ENCODE results near the gene OPRL1. TPM values are rescaled to one million over a fixed set of nuclear protein-coding genes. Genes with fewer than 3 reads are reported as not detected.

OPRL1 gene
- polyA plus RNA-seq, 4 donors: 0.30 to 0.61 TPM; not detected in 2

- no peak for DNase-seq
- Histone ChIP-seq H3K36me3 (ENCODE audit: control insufficient read depth in 3 of 3, insufficient read depth in 2 of 3, low read depth in 1 of 3, low read length in 3 of 3) (peaks cover 0 to 10% (median 0%) of the 10 kb centered on the region in 3 donors), H3K4me1 (ENCODE audit: control insufficient read depth in 3 of 3, insufficient read depth in 2 of 3, low read depth in 1 of 3, low read length in 2 of 3) (peaks cover 0 to 17% (median 3%) of the 10 kb centered on the region in 3 donors), H3K27me3 (ENCODE audit: control insufficient read depth in 3 of 3, insufficient read depth in 3 of 3, low read length in 3 of 3) (peaks cover 5 to 85% (median 23%) of the 10 kb centered on the region in 3 donors), H3K4me3 (ENCODE audit: low read depth in 1 of 3, low read length in 3 of 3) (no peak overlapping the region), H3K27ac (ENCODE audit: low read depth in 1 of 3, low read length in 2 of 3) (peak overlapping the region in 1 of 3 donors; percentile 8), H3K9me3 (ENCODE audit: control insufficient read depth in 2 of 2, insufficient read depth in 1 of 2, low read depth in 1 of 2, low read length in 1 of 2) (no peaks in the 10 kb centered on the region)
- FAIRE-seq: no peak
- WGBS, 3 donors: 55 to 68% (median 58%) methylated on average over 12 of the region's 12 CpGs
Observed at GRCh38 chr20:64040231-64041039, 39.4 kb upstream of the OPRL1 start.

- WGBS, 3 donors: 38 to 48% (median 38%) methylated on average over 14 to 15 of the region's 15 CpGs
- H3K9me3 ChIP-seq (ENCODE audit: control insufficient read depth in 2 of 2, insufficient read depth in 1 of 2, low read depth in 1 of 2, low read length in 1 of 2): no peaks in the 10 kb centered on the region
- FAIRE-seq (no peak), DNase-seq (no peak)
- H3K4me3 ChIP-seq (ENCODE audit: low read depth in 1 of 3, low read length in 3 of 3): no peak overlapping the region
- peaks cover 0 to 17% (median 3%) of the 10 kb centered on the region in 3 donors for H3K4me1 ChIP-seq (ENCODE audit: control insufficient read depth in 3 of 3, insufficient read depth in 2 of 3, low read depth in 1 of 3, low read length in 2 of 3)
- H3K27ac ChIP-seq (ENCODE audit: low read depth in 1 of 3, low read length in 2 of 3): peak overlapping the region in 1 of 3 donors; percentile 8
- H3K36me3 ChIP-seq (ENCODE audit: control insufficient read depth in 3 of 3, insufficient read depth in 2 of 3, low read depth in 1 of 3, low read length in 3 of 3): peaks cover 0 to 2% (median 0%) of the 10 kb centered on the region in 3 donors
- H3K27me3 ChIP-seq (ENCODE audit: control insufficient read depth in 3 of 3, insufficient read depth in 3 of 3, low read length in 3 of 3): peaks cover 2 to 86% (median 26%) of the 10 kb centered on the region in 3 donors
Observed at GRCh38 chr20:64041040-64041780, 38.7 kb upstream of the OPRL1 start.

- peaks cover under 1 to 86% (median 24%) of the 10 kb centered on the region in 3 donors for H3K27me3 ChIP-seq (ENCODE audit: control insufficient read depth in 3 of 3, insufficient read depth in 3 of 3, low read length in 3 of 3)
- H3K4me1 ChIP-seq (ENCODE audit: control insufficient read depth in 3 of 3, insufficient read depth in 2 of 3, low read depth in 1 of 3, low read length in 2 of 3): peaks cover 0 to 12% (median 3%) of the 10 kb centered on the region in 3 donors
- no peak overlapping the region for H3K4me3 ChIP-seq (ENCODE audit: low read depth in 1 of 3, low read length in 3 of 3)
- FAIRE-seq (no peak), DNase-seq (no peak)
- peak overlapping the region in 1 of 3 donors; percentile 62 for H3K27ac ChIP-seq (ENCODE audit: low read depth in 1 of 3, low read length in 2 of 3)
- 16 to 27% (median 25%) methylated on average over 11 of the region's 11 CpGs for WGBS, 3 donors
- H3K9me3 ChIP-seq (ENCODE audit: control insufficient read depth in 2 of 2, insufficient read depth in 1 of 2, low read depth in 1 of 2, low read length in 1 of 2): no peaks in the 10 kb centered on the region
- no peaks in the 10 kb centered on the region for H3K36me3 ChIP-seq (ENCODE audit: control insufficient read depth in 3 of 3, insufficient read depth in 2 of 3, low read depth in 1 of 3, low read length in 3 of 3)
Observed at GRCh38 chr20:64041781-64042053, 38.2 kb upstream of the OPRL1 start.

- Histone ChIP-seq H3K9me3 (ENCODE audit: control insufficient read depth in 2 of 2, insufficient read depth in 1 of 2, low read depth in 1 of 2, low read length in 1 of 2) (no peaks in the 10 kb centered on the region), H3K4me1 (ENCODE audit: control insufficient read depth in 3 of 3, insufficient read depth in 2 of 3, low read depth in 1 of 3, low read length in 2 of 3) (peaks cover 0 to 9% (median 3%) of the 10 kb centered on the region in 3 donors), H3K36me3 (ENCODE audit: control insufficient read depth in 3 of 3, insufficient read depth in 2 of 3, low read depth in 1 of 3, low read length in 3 of 3) (no peaks in the 10 kb centered on the region), H3K4me3 (ENCODE audit: low read depth in 1 of 3, low read length in 3 of 3) (peak overlapping the region; percentile 3 to 24 (median 17)), H3K27me3 (ENCODE audit: control insufficient read depth in 3 of 3, insufficient read depth in 3 of 3, low read length in 3 of 3) (peaks cover 6 to 86% (median 26%) of the 10 kb centered on the region in 3 donors), H3K27ac (ENCODE audit: low read depth in 1 of 3, low read length in 2 of 3) (peak overlapping the region in 1 of 3 donors; percentile 62)
- WGBS, 3 donors: 2 to 3% (median 3%) methylated on average over 40 to 55 of the region's 55 CpGs
- DNase-seq (no peak), FAIRE-seq (no peak)
Observed at GRCh38 chr20:64042054-64042781, 37.7 kb upstream of the OPRL1 start.

GRCh38 chr20:64043768-64044167 lies 36.1 kb upstream of the OPRL1 start:
- H3K4me3 ChIP-seq (ENCODE audit: low read depth in 1 of 3, low read length in 3 of 3): no peak overlapping the region
- no peak overlapping the region for H3K27ac ChIP-seq (ENCODE audit: low read depth in 1 of 3, low read length in 2 of 3)
- WGBS, 3 donors: 75 to 85% (median 77%) methylated on average over 9 of the region's 9 CpGs
- H3K27me3 ChIP-seq (ENCODE audit: control insufficient read depth in 3 of 3, insufficient read depth in 3 of 3, low read length in 3 of 3): peaks cover 18 to 86% (median 34%) of the 10 kb centered on the region in 3 donors
- FAIRE-seq: no peak
- H3K9me3 ChIP-seq (ENCODE audit: control insufficient read depth in 2 of 2, insufficient read depth in 1 of 2, low read depth in 1 of 2, low read length in 1 of 2): no peaks in the 10 kb centered on the region
- peaks cover 0 to 9% (median 3%) of the 10 kb centered on the region in 3 donors for H3K4me1 ChIP-seq (ENCODE audit: control insufficient read depth in 3 of 3, insufficient read depth in 2 of 3, low read depth in 1 of 3, low read length in 2 of 3)
- DNase-seq: no peak
- peaks cover 0 to 2% (median 0%) of the 10 kb centered on the region in 3 donors for H3K36me3 ChIP-seq (ENCODE audit: control insufficient read depth in 3 of 3, insufficient read depth in 2 of 3, low read depth in 1 of 3, low read length in 3 of 3)

GRCh38 chr20:64044484-64045247 lies 35.2 kb upstream of the OPRL1 start:
- WGBS, 3 donors: 55 to 64% (median 61%) methylated on average over 14 of the region's 14 CpGs
- no peak for DNase-seq
- Histone ChIP-seq H3K4me1 (ENCODE audit: control insufficient read depth in 3 of 3, insufficient read depth in 2 of 3, low read depth in 1 of 3, low read length in 2 of 3) (peaks cover 0 to 5% (median 3%) of the 10 kb centered on the region in 3 donors), H3K9me3 (ENCODE audit: control insufficient read depth in 2 of 2, insufficient read depth in 1 of 2, low read depth in 1 of 2, low read length in 1 of 2) (no peaks in the 10 kb centered on the region), H3K27me3 (ENCODE audit: control insufficient read depth in 3 of 3, insufficient read depth in 3 of 3, low read length in 3 of 3) (peaks cover 24 to 81% (median 34%) of the 10 kb centered on the region in 3 donors), H3K27ac (ENCODE audit: low read depth in 1 of 3, low read length in 2 of 3) (peak overlapping the region in 1 of 3 donors; percentile 32), H3K36me3 (ENCODE audit: control insufficient read depth in 3 of 3, insufficient read depth in 2 of 3, low read depth in 1 of 3, low read length in 3 of 3) (peaks cover 0 to 2% (median 0%) of the 10 kb centered on the region in 3 donors), H3K4me3 (ENCODE audit: low read depth in 1 of 3, low read length in 3 of 3) (no peak overlapping the region)
- no peak for FAIRE-seq

- 35 to 62% (median 43%) methylated on average over 11 of the region's 11 CpGs for WGBS, 3 donors
- DNase-seq (no peak), FAIRE-seq (no peak)
- peaks cover 0 to 7% (median 3%) of the 10 kb centered on the region in 3 donors for H3K4me1 ChIP-seq (ENCODE audit: control insufficient read depth in 3 of 3, insufficient read depth in 2 of 3, low read depth in 1 of 3, low read length in 2 of 3)
- peaks cover 25 to 81% (median 38%) of the 10 kb centered on the region in 3 donors for H3K27me3 ChIP-seq (ENCODE audit: control insufficient read depth in 3 of 3, insufficient read depth in 3 of 3, low read length in 3 of 3)
- peak overlapping the region in 1 of 3 donors; percentile 32 for H3K27ac ChIP-seq (ENCODE audit: low read depth in 1 of 3, low read length in 2 of 3)
- no peaks in the 10 kb centered on the region for H3K9me3 ChIP-seq (ENCODE audit: control insufficient read depth in 2 of 2, insufficient read depth in 1 of 2, low read depth in 1 of 2, low read length in 1 of 2)
- peaks cover 0 to 2% (median 0%) of the 10 kb centered on the region in 3 donors for H3K36me3 ChIP-seq (ENCODE audit: control insufficient read depth in 3 of 3, insufficient read depth in 2 of 3, low read depth in 1 of 3, low read length in 3 of 3)
- H3K4me3 ChIP-seq (ENCODE audit: low read depth in 1 of 3, low read length in 3 of 3): no peak overlapping the region
Observed at GRCh38 chr20:64045346-64046011, 34.4 kb upstream of the OPRL1 start.
